Right ventricle myocardium superior (tissue), 1 donor: ENCODE results near the gene SDR42E1. TPM values are rescaled to one million over a fixed set of nuclear protein-coding genes. Genes with fewer than 3 reads are reported as not detected.
"Not testable (repeated sequence)": the region's sequence is repeated elsewhere in the genome, so short reads cannot be mapped to it uniquely, and the experiment has no call there.

Source experiments
- ATAC-seq: fragments of 200-7000 bp; cut with Tn5 transposase; one replicate; pipeline ENCODE4 v1.9.1; 2020; ENCODE audit warnings: mild to moderate bottlenecking; ENCODE audit not compliant: poor library complexity
- DNase-seq: peaks from one replicate; pipeline ENCODE4 v3.0.0-alpha.2; 2020
- intact Hi-C: fragments of 100-400 bp; cut with DNase I; formaldehyde crosslinking; loops from one replicate; pipeline ENCODE4 v1.11.2; 2022
- total RNA-seq: library from RNA; stranded (reverse); fragmentation: NEBNext Ultra II Directional; extraction: Animal tissue kit (Norgen Biotek cat#: 25700); gene quantifications from one replicate; pipeline ENCODE4 v1.2.1, GENCODE V29; 2021
- donor health status: DM: no; HTN: yes; CAD: no; lungs with severe emphysema.

SDR42E1 gene
- total RNA-seq, 1 donor from 2014 or later: 0.73 TPM

- DNase-seq (no peak), ATAC-seq (no peak)
- intact Hi-C loops: no loop called here
These were observed 621 bp downstream of the SDR42E1 start for GRCh38 chr16:82010649-82011048.

- ATAC-seq, DNase-seq, intact Hi-C loops: not testable (repeated sequence)
These were observed 1.5 kb downstream of the SDR42E1 start for GRCh38 chr16:82009789-82010188.

GRCh38 chr16:82008957-82009592 lies 2.2 kb downstream of the SDR42E1 start:
- ATAC-seq (no peak), DNase-seq (no peak)
- intact Hi-C loops: no loop called here

GRCh38 chr16:82007189-82007588 lies 4.1 kb downstream of the SDR42E1 start:
- DNase-seq (no peak), ATAC-seq (no peak)

GRCh38 chr16:82006036-82006435 lies 5.2 kb downstream of the SDR42E1 start:
- no peak for ATAC-seq
- intact Hi-C loops: no loop called here
- DNase-seq: no peak

More at GRCh38 chr16:82007189-82007588, 4.1 kb downstream of the SDR42E1 start:
- intact Hi-C loops: no loop called here

GRCh38 chr16:82005027-82005830 lies 6.0 kb downstream of the SDR42E1 start:
- DNase-seq: no peak
- intact Hi-C loops: no loop called here
- ATAC-seq: peak; percentile 20

- DNase-seq: no peak
- intact Hi-C loops: no loop called here
- ATAC-seq: no peak
These were observed 6.7 kb downstream of the SDR42E1 start for GRCh38 chr16:82004601-82005000.

GRCh38 chr16:82002831-82003230 lies 8.4 kb downstream of the SDR42E1 start:
- no peak for ATAC-seq
- no peak for DNase-seq
- intact Hi-C loops: no loop called here

- ATAC-seq: no peak
- no peak for DNase-seq
- intact Hi-C loops: no loop called here
These were observed 13.5 kb downstream of the SDR42E1 start for GRCh38 chr16:81997738-81998137.

- ATAC-seq: no peak
- intact Hi-C loops: no loop called here
- no peak for DNase-seq
These were observed 14.4 kb downstream of the SDR42E1 start for GRCh38 chr16:81996664-81997509.

GRCh38 chr16:81995651-81996050 lies 15.6 kb downstream of the SDR42E1 start:
- ATAC-seq: no peak
- intact Hi-C loops: no loop called here
- DNase-seq: no peak

- intact Hi-C loops: no loop called here
These were observed 16.8 kb downstream of the SDR42E1 start for GRCh38 chr16:81994485-81994884.

GRCh38 chr16:81992859-81993258 lies 18.4 kb downstream of the SDR42E1 start:
- DNase-seq (no peak), ATAC-seq (no peak)
- intact Hi-C loops: no loop called here

More at GRCh38 chr16:81994485-81994884, 16.8 kb downstream of the SDR42E1 start:
- ATAC-seq: no peak
- DNase-seq: no peak

GRCh38 chr16:81987706-81988105 lies 23.6 kb downstream of the SDR42E1 start:
- no peak for DNase-seq
- no peak for ATAC-seq
- intact Hi-C loops: no loop called here

GRCh38 chr16:81987121-81987520 lies 24.1 kb downstream of the SDR42E1 start:
- intact Hi-C loops: no loop called here
- DNase-seq: no peak
- no peak for ATAC-seq

GRCh38 chr16:81977335-81977942 lies 33.8 kb downstream of the SDR42E1 start:
- not testable (repeated sequence) for DNase-seq

GRCh38 chr16:81975637-81976036 lies 35.6 kb downstream of the SDR42E1 start:
- intact Hi-C loops: no loop called here
- DNase-seq: no peak
- no peak for ATAC-seq

More at GRCh38 chr16:81977335-81977942, 33.8 kb downstream of the SDR42E1 start:
- ATAC-seq, intact Hi-C loops: not testable (repeated sequence)

GRCh38 chr16:81973737-81974136 lies 37.5 kb downstream of the SDR42E1 start:
- intact Hi-C loops: no loop called here
- no peak for ATAC-seq
- no peak for DNase-seq

GRCh38 chr16:81971853-81972252 lies 39.4 kb downstream of the SDR42E1 start:
- DNase-seq (no peak), ATAC-seq (no peak)
- intact Hi-C loops: no loop called here
